Dermis blood vessel endothelial cell (primary cell): ENCODE data around the gene FNBP1. TPM values are rescaled to one million over a fixed set of nuclear protein-coding genes. Genes with fewer than 3 reads are reported as not detected.

Experiments used
- DNase-seq: peaks from one replicate; pipeline ENCODE4 v3.0.0; 2010
- total RNA-seq: library from RNA; depleted of rRNA; stranded (reverse); fragments of >200 nt; gene quantifications from 2 replicates; pipeline ENCODE4 v1.2.3, GENCODE V29; 2014

The FNBP1 gene
- total RNA-seq, 1 donor from 2014 or later, result 49.5 TPM

DNA sequence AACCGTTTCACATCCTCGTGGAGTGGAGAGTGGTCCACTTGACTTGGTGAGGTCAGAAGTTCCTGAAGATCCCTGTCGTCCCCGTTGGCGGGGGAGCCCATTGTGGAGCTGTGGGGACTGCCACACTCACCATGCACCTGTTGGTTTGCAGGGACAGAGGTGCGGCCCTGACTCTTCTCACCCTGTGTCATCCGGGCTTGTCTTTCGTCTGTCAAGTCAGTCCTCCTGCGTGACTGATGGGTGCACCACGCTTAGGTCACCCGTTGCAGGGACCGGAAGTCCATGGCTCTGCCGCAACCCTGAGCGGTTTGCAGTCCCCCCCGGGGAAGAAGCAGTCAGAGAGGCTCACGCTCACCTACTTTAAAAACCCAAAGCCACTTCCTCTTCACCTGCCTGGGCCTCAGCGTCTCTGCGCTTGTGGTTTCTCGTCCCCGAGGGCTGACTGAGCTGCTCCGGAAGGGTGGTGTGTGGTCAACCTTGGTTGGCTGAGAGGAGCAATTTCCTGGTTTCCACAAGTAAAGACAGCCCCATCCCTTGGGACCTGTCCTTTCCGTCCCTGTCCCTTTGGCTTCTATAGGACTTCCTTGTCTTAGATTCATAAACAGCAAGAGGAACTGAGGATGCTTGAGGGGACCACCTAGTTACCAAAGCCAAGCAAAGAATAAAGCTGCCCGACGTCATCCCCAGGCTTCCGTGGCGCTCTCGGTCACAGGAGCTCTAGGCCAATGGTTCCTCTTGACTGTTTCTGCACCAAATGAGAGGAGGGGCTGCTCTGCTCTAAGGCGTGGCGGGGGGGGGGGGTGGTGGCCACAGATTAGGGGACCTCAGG lies 154.5 kb downstream of the FNBP1 start:
- DNase-seq, result no peak

DNA sequence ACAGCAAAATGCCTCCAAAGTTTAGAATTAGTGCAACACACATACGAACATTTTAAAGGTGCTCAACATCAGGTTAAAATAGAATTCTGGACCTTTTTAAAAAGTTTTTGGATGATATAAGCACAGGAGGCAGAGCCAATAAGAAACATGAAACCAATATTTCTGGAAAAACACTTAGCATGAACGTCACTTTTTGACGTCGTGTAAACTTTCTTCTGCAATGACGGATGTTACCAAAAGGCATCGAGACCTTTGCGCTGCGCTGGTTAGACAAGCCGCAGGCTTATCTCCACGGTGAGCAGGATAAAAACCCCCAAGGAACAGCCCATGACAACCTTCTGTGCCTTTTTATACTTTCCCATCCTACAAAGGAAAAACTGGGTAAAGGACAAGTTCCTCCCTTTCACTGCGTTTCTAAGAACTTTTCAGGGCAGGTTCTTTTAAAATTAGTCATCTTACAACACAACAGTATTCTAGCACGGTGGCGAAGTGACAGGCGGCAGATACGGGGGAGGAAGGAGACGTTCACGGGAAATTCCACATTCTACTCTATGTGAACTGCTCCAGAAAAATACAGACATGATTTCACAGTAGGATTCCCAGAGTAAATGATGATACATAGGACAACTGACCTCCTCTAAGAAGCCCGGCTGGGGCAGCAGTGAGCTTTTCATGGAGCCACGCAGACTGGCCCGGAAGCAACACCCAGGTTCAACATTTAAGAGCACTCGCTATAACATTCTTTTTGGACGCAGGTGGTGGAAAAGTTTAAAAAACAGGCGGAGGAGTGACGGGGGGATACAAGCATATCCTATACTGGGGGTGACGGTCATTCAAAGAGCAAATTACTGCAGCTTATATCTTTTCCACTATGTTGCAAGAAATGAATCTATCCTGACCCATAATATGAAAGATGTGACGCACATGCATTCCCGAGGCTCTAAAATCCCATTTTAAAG lies 155.4 kb downstream of the FNBP1 start:
- DNase-seq, result peak; percentile 31

DNA sequence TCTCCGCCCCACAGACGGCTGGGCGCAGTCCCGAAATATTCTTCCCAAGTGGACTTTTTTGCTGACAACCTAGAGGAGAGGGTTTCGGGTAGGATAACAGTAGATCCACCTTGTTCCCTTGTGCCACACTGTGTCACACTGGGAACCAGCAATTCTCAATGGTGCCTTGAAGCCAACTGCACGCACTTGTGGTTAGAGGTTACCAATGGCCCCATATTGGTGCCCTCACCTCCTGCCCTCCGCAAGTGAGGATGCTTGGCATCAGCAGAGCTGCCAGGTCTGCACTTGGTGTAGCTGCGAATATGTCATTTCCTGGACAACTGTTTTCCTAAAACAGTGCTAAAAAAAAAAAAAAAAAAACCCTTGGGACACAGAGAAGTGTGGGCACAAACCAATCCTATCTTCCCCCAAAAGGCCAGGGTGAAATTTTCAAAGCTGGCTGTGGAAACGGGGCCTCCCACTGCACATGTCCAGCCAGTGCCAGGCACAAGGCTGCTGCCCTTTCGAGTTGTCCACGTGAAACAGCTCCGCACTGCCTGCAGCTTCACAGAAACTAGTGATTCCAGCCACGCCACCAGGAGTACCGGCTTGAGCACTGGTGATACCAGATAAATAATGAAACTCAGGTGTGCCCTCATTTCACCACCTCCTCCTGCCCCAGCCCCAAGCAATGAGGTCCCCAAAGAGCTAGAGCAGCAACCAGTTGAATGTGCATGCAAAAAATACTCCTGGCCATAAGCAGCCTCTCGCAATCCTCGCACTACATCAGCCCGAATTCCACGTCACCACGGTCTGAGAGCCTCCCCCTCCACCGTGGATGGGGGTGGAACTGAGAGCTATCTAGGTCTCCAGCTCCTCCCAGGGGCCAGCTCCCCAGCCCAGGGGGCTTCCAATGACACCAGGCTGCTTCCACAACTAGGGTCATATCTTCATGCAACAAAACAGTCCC lies 156.5 kb downstream of the FNBP1 start:
- peak; percentile 44 for DNase-seq

DNA sequence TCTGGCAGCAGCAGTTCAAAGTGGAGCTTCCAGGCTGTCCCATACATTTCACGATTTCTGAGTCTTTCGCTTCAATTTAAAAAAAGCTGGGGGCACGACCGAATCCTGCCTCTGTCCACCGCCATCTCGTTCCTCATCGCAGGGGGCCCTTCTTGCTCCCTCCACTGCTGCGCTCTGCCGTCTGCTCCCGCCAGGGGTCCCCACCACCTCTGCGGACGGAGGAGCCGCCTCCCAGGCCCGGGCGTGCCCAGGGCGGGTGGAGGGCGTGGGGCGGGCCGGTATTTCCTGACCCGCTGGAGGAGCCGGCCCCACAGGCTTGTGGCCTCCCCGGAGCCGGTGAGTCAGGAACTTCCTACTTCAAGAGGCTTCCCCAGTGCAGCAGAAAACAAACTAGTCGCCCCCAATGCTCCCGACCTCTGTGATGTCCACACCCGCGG lies 157.3 kb downstream of the FNBP1 start:
- peak; percentile 94 for DNase-seq

DNA sequence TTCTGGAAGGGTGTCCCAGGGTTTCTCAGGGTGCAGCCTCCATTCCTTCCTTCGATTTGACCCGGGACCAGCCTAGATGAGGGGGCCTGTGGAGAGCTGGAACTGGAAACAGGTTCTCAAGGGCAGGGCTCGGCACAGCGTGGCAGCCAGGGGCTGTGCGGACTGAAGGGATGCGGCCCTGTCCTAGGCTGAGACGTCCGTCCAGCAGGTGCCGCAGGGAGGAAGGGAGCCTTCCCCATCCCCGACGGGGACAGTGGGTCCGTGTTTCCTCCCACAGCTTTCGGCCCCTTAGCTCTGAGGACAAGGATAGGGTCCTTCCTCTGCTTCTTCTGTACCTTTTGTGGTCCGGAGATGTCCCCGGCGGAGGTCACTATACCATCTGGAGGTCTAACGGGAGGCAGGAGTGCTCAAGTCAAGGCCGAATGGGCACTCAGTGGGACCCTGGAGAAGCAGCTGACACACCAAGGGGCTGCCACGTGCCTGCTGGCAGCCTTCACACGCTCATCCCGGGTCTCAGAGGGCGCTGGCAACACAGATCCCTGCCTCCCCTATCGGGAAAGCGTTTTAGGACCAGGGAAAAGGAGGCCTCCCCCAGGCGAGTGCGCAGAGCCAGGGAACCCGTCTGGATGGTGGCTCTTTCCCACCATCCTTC lies 157.8 kb downstream of the FNBP1 start:
- peak; percentile 53 for DNase-seq

DNA sequence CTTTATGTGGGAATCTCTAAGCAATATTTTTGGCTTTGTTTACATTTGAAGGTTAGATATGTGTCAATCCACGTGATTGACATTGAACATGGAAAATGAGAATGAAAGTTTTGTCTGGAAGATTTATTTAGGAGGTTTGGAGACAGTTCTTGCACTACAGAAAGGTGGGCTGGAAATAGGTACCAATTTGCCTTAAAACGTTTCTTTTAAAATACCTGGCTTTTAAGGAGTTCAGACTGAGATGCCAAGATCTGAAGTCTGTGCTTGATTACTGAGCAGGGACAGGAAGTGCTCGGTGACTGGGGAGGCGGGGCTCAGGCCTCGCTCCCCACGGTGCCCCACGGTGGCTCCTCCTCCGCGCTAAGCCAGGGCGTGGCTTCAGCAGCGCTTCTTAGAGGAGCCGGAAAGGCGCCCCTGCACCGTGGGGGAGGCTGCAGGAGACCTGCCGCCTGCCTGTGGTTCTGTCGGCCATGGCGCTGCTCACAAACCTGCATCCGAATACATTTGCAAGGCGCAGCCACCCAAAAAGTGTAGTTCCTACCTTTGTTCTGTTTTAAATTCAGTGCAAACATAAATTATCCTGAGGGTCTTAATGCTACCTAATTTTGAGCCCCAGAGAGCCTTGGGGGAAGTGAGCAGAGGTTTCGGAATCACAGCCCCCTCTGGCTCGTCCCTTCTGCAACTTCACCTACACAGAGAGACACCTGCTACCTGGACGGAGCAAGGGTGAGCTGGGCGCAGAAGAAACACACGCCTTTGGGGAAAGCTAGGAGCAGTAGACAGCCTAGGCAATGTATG lies 158.6 kb downstream of the FNBP1 start:
- DNase-seq, result peak; percentile 73

DNA sequence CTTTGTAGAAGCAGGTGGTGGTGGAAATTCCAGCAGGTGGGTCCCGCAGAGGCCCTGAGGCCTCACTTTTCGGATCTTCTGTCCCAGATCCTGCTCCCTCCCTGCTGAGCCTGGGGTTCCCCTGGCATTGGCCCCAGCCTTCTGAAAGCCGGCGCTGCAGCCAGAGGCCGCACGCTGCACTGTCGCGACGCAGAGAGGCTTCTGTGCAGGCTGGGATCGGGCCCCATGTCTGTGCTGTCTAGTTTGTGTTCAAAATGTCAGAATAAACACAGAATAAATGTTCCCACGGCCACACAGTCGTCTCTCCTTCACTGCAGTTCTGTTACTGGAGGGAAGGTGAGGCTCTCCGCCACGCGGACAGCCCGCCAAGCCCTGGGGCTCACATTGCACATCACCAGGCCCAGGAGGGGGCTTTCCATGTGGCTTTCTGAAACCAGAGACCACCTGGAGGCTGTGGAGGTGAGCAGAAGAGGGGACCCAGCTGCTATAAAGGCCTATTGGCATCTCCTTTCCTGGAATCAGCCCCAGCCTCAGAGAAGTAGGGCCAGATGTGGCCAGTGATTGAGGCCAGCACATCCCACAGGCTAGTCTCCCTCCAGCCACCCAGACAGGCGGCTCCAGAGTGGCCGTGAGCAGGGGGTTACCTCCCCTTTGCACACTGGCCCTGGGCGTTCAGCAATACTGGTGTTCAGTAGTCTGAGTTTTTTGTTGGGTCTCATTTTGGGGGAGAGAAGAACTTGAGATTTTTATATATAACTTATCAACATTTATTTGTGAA lies 161.3 kb downstream of the FNBP1 start:
- no peak for DNase-seq

DNA sequence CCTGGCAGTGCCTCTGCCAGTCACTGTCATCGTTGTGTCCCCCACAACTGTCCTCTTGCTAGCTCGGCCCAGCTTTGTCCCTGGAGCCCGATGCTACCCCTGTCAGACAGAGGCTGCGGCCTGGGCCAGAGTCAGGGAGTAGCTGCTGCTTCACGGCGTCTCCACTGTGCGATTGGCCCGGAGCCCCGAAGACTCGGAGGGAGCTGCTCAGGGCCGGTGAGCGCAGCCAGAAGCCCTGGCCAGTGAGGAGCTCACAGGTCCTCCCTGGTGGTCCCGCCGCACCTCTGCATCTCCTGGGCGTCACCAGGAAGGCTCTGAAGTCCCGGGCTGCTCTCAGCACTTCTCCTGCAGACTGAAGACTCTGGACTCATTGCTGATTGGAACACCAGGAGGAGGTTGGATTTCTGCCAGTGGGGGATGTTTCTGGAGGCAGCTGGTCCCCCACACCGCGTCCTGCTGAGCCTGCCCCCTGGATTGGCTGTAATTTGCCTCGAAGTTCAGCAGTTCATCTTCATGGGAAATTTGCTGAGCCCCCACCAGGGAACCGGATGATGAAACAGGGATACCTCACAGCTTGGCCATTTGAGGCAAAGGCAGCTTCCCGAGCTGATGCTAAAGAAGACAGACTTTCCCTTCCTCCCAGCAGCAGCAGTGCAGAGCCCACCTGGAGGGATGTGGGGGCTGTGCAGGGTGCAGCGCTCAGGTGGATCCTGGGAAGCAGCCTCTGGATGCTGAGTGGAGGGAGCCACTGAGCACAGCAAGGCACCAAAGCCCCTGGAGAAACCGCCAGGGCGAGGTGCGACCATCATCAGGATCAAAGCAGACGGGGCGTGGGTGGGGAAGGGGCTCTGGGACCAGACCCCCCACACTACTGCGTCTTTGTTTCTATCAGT lies 162.1 kb downstream of the FNBP1 start:
- DNase-seq, result no peak

DNA sequence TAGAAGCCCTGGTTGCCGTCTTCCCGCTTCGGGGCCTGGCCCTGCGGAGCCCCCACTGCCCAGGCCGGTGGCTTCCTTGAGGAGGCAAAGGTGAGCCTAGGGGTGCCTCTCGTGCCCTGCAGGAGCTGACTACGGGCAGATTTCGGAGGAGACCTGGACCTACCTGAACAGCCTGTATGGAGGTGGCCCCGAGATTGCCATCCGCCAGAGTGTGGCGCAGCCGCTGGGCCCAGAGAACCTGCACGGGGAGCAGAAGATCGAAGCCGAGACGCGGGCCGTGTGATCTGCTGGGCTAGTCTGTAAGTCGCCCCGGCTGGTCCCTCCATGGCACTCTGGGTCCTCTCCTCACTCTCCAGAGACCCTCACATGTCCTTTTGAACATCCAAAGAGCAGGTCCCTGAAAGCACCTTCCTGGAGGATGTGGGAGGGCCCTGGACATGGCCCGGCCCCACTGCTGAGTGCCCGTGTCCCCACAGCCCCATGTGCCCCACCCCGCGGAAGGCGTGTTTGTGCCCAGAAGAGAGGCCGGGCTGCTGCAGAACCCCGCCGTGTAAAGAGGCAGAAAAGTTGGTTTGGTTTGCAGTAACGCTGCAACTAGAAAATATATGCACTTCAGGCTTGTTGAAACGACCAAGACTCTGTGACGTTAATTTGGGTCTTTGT lies 162.9 kb downstream of the FNBP1 start:
- DNase-seq, result no peak

DNA sequence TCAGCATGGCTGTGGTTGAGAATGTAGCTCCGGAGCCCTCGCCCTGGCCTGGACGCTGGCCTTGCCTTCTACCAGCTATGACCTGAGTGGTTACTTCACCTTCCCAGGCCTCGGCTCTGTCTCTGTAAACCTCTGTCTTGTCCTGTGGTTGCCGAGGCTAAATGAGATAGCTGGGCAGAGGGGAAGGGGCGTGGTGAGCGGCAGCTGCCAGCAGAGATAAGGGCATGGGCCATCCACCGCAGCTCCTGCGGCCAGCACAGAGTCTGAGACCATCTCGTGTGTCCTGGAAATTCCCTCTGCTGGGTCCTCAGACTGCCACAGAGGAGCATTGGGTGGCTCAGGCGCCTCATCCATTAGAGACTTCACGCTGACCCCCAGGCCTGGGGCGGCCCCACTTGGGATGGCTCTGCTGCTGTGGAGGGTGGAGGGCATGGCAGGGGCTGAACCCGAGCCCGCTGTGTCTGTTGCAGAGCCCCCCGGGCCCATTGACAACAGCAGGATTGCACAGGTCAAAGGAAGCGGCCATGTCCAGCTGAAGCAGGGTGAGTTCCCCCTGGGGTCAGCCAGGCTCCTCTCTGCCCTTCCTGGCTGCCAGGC lies 163.8 kb downstream of the FNBP1 start:
- no peak for DNase-seq

DNA sequence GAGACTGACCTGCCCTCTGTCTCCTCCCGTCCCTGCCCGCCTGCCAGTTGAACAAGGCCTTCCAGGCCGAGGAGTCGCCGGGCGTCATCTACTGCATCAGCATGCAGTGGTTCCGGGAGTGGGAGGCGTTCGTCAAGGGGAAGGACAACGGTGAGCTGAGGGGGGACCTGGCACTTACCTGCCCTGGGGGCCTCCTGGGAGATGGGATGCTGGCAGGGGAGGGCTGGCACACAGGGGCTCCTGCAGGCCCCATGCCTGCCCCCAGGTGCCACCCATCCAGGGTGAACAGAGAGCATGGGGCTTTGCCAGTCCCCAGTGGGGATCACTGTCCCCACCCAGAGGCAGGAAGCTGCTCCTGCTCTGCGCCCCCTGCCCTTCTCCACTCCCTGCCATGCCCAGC lies 164.7 kb downstream of the FNBP1 start:
- DNase-seq, result no peak

DNA sequence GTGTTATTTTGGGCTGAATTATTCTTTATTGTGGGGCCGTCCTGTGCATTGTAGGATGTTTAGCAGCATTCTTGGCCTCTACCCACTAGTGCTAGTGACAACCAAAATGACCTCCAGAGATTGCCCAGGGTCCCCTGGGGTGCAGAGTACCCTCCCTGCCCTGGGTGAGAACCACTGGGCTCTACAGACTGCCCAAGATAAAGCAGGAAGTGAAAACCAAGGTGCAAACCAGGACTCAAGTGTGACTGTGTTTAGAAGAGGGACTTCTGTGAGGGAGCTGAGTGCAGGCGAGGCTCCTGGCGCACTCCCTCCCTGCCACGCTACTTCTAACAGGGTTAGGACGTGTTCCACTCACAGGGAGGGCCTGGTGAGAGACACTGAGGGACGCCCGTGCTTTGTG lies 166.2 kb downstream of the FNBP1 start:
- no peak for DNase-seq

DNA sequence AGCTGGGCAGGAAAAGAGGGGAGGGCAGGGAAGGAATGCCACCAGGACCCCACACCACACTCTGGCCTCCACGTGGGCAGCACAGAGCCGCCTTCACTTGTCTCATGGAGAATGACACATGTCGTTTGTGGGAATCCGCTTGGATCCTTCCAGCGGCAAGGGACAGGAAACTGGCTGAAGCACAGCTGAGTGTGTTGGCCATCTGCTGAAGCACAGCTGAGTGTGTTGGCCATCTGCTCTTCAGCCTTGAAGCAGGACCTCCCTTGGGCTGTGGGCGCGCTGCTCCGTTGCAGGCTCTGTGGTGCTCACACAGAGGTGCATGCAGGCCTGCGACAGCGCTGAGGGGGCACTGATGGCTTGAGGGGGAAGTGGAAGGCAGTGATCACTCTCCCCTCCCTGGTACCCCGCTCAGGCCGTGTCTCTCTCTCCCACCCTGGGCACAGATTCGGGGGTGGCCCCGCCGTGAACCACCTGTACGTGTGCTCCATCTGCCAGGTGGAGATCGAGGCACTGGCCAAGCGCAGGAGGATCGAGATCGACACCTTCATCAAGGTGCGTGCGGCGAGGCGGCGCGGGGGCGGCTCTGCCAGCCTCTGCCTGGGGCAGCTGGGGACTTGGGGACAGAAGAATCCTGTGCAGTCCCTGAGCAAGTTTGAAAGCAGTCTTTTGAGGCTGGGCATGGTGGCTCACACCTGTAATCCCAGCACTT lies 167.1 kb downstream of the FNBP1 start:
- no peak for DNase-seq

DNA sequence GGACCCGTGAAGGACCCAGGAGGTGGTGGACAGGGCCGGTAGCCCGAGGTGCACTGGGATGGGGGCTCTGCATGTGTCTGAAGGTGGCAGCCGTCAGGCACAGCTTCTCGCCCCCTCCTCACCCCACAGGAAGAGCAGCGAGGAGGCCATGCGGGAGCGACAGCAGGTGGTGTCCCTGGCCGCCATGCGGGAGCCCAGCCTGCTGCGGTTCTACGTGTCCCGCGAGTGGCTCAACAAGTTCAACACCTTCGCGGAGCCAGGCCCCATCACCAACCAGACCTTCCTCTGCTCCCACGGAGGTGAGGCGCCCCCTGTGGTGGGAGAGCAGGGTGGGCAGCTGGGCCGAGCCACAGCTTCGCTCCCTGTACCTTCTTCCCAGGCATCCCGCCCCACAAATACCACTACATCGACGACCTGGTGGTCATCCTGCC lies 167.8 kb downstream of the FNBP1 start:
- DNase-seq, result no peak

DNA sequence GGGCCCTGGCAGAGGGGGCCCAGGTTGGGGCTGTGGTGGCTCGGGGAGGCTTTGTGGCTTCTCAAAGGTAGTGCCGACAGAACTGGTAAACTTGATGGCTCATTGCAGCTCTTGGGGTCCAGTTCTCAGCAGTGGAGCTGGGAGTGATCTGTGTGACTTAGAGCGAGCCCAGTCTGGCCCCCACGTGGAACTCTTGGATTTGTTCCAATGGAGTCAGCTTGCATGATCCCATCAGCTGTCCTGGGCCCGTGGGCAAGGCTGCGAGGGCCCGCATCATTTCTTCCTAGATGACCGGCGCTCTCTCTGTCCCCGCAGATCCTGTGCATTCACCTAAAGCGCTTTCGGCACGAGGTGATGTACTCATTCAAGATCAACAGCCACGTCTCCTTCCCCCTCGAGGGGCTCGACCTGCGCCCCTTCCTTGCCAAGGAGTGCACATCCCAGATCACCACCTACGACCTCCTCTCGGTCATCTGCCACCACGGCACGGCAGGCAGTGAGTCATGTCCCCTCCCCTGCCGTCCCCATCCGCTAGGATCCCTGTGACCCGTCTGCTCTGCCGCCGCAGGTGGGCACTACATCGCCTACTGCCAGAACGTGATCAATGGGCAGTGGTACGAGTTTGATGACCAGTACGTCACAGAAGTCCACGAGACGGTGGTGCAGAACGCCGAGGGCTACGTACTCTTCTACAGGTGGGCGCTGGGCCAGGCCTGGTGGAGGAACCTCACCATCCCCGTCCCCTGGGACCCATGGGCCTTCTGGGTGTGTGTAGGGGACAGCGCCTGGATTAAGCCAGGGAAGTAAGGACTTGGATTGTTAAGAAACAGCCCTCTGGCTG lies 168.5 kb downstream of the FNBP1 start:
- DNase-seq, result no peak

DNA sequence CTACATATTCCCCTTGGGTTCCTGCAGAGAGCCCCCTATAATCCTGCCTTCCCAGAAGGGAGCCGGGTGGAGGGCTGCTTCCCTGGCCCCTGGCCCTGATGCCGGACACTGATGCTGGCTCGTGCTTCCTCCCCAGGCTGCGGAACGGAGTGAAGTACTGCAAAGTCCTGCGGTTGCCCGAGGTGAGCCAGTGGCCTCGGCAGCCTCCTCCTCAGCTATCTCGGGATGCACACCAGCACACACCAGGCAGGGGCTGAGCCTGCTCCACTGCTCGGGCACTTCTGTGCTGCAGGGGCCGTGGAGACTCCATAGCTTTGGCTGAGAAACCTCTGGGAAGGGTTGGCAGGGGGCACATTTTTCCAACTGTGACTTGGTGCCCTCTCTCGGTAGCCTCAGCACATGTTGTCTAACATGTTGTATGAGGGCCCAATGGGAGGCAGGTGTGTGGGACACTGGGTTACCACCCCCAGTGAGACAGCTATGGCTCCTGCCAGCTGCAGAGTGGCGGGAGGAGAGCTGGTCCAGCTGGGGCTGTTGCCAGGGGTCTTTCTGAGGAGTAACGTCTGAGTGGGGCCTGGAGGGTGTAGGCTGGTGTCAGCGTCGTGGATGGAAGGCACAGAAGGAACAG lies 169.3 kb downstream of the FNBP1 start:
- no peak for DNase-seq
